ENCODE measurements around the gene RABGGTA.

Gene RABGGTA, protein sequence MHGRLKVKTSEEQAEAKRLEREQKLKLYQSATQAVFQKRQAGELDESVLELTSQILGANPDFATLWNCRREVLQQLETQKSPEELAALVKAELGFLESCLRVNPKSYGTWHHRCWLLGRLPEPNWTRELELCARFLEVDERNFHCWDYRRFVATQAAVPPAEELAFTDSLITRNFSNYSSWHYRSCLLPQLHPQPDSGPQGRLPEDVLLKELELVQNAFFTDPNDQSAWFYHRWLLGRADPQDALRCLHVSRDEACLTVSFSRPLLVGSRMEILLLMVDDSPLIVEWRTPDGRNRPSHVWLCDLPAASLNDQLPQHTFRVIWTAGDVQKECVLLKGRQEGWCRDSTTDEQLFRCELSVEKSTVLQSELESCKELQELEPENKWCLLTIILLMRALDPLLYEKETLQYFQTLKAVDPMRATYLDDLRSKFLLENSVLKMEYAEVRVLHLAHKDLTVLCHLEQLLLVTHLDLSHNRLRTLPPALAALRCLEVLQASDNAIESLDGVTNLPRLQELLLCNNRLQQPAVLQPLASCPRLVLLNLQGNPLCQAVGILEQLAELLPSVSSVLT

DNA sequence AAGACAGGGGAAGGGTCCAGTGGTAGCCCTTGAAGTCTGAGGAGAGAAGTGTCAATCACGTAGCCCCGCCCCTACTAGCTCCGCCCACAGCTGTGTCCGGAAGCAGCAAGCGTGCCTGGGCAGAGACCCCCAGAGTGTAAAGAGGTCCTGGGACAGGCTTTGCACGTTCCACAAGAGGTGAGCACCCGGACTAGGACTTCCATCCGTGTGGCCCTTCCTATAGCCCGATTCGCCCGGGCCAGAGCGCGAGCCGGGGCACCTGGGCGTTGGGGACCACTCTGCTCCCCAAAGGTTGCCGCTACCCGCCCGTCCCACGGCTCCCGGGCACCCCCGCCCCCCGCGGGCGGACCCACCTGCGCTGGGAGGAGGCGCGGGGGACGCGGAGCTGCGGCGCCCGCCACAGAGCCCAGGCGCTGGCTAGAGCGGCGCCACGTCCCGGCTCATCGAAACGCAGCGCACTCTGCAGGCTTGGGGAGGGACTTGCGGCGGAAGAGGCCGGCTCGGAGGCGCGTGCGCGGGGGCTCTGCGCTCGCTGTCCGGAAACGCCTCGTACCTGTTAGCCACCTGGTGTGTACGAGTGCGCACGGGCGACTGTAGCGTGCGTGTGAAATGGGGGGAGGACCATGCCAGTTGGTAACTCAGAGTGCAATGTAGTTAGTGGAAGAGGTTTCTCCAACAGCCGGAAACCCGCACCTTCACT is at the start of gene RABGGTA:
TSS of gene RABGGTA (minus strand) at position 464 of the 700 bp plus-strand sequence. CDS start 482 bp downstream, outside the sequence.
- DNase-seq: peak; percentile 84

DNA sequence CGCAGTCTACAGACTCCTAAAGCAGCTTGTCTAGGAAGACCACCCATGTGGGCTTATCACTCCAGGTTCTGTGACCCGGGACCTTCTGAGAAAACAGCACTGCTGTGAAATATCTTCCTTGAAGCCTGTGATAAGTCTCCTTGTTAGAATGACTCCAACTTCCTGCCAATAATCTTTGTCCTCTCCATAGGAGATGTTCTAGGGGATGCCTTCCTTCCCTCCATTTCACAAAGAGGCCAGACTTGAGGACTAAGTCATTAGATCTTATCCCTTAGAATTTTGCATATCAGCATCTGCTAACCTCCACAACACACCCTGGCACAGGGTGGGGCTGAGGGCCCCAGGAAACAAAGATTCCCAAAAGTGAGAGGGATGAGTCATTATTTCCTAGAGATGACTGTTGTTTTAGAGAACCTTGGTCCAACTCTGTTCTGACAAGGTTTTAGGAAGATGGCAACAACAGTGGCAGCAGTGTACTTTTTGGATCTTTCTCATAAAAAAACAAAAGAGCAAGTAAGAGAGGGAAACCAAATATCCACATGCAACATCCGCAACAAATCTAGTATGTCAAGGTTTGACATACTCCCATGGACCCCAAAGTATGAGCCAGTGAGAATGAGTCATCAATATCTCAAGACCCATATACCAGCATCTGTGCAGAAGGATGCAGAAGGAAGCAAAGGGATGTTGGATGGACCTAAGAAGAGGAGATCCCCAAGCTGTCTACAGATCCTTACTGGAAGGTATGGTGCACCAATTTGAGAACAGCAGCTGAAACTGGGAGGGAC is 45.9 kb upstream of the RABGGTA start:
- peak; percentile 30 for DNase-seq

DNA sequence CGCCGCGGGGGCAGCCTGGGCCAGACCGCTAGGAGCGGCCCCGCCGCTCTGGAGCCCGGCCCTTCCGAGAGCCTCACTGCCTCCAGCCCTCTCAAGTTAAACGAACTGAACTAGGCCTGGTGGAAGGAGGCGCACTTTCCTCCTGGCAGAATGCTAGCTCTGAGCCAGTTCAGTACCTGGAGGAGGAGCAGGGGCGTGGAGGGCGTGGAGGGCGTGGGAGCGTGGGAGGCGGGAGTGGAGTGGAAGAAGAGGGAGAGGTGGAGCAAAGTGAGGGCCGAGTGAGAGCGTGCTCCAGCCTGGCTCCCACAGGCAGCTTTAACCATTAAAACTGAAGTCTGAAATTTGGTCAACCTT is 45.2 kb upstream of the RABGGTA start:
- DNase-seq: no peak

DNA sequence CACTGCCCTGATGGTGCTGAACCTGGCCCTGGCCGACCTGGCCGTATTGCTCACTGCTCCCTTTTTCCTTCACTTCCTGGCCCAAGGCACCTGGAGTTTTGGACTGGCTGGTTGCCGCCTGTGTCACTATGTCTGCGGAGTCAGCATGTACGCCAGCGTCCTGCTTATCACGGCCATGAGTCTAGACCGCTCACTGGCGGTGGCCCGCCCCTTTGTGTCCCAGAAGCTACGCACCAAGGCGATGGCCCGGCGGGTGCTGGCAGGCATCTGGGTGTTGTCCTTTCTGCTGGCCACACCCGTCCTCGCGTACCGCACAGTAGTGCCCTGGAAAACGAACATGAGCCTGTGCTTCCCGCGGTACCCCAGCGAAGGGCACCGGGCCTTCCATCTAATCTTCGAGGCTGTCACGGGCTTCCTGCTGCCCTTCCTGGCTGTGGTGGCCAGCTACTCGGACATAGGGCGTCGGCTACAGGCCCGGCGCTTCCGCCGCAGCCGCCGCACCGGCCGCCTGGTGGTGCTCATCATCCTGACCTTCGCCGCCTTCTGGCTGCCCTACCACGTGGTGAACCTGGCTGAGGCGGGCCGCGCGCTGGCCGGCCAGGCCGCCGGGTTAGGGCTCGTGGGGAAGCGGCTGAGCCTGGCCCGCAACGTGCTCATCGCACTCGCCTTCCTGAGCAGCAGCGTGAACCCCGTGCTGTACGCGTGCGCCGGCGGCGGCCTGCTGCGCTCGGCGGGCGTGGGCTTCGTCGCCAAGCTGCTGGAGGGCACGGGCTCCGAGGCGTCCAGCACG is 44.6 kb upstream of the RABGGTA start:
- DNase-seq: no peak

DNA sequence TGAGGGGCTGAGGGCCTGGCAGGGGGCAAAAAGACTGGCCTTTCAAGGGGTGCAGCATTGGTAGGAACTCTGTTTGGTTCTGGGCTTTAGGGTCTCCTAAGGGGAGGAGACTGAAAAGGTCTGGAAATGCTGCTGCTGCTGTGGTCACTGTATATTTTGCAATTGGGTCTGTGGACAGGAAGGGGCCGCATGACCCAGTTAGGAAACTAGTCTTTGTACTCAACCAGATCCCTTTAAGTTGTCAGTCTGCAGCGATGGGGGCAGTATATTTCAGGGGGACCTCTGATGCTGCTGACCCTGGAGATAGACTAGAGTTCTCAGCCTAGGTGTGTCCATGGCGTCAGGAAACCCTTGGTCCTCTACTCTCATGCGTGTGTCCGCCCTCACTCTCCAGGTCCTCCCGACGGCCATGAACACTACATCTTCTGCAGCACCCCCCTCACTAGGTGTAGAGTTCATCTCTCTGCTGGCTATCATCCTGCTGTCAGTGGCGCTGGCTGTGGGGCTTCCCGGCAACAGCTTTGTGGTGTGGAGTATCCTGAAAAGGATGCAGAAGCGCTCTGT is 43.9 kb upstream of the RABGGTA start:
- DNase-seq: no peak

DNA sequence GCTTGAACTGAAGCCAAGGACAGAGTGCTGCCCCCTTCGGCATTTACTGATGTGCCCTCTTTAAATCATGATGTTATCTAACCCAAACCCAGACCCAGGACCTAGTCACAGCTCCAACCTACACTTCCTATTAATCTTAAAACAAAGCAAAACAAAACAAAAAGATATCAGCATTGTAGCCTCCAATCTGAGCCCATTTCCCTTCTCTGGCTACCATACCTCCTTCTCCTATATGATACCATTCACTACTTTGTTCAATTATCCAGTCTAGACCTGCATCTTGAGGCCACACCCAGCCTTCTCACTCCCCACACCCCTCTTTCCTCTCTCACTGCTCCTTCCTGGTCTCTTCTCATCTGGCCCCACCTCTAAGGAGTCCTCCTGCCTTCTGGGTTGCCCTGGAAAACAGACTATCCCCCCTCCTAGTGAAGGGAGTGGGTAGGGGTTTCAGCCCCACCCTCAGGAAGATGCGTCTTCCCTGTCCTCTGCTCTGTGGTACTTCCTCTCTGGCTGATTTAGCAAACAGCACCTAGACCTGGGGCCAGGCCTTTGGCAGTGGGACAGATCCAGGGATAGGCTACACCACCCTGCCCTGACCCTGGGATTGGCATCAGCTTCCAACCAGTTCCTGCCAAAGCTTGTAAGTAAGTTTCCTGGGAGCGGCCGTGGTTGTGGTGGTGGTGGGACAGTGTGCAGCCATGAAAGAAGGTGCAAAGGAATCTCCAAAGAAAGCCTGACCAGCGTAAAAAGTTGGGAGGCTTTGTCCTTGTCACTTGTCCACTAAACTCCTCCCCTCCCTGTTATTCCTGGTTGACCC is 43.2 kb upstream of the RABGGTA start:
- no peak for DNase-seq

DNA sequence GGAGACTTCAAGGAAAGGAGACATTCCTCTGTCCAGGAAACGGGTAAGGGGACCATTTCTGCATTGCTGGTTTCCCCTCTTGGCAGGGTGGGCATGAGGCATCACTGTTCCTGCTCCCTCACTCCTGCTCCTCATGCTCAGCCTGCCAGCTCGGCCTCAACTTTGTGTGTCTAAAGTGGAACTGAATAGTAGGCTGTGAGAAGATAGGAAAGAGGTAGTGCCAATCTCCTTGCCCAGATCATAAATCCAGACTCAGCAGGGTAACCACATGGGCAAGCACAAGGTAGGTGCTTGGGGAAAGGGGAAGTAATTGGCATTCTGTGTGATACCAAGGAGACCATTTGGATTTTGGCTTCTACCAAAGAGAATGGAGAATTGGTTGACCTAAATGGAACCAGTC is 42.5 kb upstream of the RABGGTA start:
- DNase-seq: no peak

DNA sequence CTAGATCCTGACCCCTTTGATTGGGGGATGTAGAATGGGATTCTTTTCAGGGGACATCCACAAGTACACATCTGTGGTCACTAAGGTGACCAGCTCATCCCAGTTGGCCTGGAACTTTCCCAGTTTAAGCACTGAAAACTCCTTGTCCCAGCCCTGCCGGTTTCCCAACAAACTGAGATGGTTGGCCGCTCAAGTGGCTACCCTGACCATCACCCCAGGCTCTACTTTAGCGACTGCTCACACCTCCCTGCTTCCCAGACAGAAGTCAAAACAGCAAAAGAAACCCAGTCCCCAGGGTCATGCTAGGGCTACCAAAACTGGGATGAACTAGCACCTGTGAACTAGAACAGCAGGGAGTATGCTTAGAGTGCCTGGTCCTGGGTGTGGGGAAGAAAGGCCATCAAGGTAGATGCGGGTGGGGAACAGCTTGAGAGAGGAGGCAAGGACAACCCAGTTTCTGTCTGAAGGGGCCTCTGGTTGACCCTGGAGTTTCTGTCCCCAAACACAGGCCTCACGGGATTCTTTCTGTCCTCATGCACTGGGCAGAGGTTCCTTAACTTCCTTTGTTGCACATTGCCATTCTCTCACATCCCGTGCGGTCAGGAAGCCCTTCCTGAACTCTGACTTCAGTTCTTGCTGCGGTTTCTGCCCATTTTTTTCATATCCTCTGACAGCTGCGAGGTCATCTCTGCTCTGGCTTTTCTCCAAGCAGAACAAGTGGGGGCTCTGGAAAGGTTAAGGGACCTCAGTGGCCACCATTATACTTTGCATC is 41.5 kb upstream of the RABGGTA start:
- DNase-seq: no peak

DNA sequence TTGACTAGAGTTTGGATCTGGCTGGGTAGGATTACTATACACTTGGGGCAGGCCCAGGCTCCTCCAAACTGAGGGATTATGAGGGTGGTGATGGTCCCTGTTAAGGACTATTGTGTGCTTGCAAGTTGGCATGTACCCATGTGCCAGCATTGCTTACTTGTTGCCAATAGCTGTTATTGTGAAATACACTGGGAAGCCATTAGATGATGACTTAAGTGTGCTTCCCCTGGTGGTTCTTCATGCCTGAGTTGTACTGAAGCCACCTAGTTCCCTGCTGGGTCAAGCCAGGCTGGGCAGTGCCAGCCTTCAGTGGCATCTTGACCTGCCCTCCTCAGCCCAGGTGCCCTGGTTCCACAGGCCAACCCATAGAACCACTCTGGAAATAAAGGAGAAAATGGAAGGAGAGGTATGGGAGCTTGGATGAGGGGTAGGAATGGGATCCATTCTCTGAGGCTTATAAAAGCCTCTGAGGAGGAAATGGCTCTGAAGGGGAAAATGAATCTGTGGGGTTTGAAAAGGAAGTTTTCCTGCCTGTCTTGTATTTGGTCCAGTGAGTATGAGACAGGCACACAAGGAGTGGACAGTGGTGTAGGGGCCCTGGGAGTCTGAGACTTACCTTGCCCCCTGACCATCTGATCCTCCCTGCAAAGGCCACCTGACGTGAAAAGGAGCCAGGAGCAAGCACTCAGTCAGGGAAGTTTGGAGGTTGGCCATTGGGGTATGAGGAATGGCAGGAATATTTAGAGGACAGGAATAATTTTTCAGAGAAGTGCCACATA is 40.6 kb upstream of the RABGGTA start:
- no peak for DNase-seq

DNA sequence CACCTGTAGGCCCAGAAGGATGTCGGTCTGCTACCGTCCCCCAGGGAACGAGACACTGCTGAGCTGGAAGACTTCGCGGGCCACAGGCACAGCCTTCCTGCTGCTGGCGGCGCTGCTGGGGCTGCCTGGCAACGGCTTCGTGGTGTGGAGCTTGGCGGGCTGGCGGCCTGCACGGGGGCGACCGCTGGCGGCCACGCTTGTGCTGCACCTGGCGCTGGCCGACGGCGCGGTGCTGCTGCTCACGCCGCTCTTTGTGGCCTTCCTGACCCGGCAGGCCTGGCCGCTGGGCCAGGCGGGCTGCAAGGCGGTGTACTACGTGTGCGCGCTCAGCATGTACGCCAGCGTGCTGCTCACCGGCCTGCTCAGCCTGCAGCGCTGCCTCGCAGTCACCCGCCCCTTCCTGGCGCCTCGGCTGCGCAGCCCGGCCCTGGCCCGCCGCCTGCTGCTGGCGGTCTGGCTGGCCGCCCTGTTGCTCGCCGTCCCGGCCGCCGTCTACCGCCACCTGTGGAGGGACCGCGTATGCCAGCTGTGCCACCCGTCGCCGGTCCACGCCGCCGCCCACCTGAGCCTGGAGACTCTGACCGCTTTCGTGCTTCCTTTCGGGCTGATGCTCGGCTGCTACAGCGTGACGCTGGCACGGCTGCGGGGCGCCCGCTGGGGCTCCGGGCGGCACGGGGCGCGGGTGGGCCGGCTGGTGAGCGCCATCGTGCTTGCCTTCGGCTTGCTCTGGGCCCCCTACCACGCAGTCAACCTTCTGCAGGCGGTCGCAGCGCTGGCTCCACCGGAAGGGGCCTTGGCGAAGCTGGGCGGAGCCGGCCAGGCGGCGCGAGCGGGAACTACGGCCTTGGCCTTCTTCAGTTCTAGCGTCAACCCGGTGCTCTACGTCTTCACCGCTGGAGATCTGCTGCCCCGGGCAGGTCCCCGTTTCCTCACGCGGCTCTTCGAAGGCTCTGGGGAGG is 39.5 kb upstream of the RABGGTA start, which contains the start of gene LTB4R:
TSS of gene LTB4R (plus strand) at position 857 of the 959 bp plus-strand sequence. CDS start 4,150 bp downstream, outside the sequence.
- DNase-seq: peak; percentile 66

DNA sequence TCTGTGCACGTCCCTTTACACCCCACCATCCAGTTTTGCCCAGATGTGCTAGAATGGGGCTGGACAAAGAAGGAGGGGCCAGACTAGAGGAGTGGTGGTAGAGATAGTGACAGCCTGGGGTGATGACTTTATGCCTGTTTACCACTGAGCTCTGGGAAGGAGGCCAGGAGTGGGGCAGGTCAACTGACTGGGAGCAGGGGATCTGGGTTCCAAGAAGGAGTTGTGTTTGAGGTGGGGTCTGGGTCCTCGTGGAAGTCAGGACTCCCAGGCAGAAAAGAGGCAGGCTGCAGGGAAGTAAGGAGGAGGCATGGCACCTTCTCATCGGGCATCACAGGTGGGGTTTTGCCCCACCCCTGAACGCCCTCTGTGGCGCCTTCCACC is 38.9 kb upstream of the RABGGTA start:
- no peak for DNase-seq

DNA sequence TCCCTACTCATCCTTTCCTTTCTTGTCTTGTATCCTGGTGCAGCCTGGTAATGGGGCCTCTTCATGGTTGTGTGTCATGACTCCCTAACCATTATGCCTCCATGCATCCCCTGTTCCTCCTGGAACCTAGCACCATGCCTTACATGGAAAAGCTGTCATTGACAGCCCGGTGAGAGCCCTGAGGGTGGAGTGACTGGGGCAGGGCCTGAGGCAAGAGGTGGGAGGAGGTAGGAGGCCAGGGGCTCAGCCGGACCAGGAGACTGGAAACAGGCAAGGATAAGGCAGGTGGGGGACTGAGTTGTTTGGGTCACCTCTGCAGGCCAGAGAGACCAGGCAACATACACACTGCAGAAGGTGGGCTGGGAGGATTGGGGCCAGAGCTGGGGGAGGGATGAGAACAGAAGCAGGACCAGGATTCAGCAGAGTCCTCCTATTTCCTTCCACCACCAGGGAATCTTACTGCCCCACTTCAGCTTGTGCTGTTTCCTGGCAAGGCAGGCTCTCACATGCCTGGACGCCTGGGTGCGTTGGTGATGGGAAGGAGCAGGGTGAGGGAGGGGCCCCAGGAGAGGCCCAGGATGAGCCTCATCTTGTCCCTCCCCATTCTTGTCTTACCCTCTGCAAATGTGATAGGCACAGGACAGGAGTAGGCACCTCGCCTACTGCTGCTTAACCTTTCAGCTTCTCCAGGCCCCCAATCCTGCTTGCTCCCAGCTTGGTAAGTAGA is 38.3 kb upstream of the RABGGTA start, which contains the start of gene LTB4R2:
TSS of gene LTB4R2 (plus strand) at position 603 of the 727 bp plus-strand sequence. CDS start 525 bp downstream, outside the sequence.
- DNase-seq: no peak

DNA sequence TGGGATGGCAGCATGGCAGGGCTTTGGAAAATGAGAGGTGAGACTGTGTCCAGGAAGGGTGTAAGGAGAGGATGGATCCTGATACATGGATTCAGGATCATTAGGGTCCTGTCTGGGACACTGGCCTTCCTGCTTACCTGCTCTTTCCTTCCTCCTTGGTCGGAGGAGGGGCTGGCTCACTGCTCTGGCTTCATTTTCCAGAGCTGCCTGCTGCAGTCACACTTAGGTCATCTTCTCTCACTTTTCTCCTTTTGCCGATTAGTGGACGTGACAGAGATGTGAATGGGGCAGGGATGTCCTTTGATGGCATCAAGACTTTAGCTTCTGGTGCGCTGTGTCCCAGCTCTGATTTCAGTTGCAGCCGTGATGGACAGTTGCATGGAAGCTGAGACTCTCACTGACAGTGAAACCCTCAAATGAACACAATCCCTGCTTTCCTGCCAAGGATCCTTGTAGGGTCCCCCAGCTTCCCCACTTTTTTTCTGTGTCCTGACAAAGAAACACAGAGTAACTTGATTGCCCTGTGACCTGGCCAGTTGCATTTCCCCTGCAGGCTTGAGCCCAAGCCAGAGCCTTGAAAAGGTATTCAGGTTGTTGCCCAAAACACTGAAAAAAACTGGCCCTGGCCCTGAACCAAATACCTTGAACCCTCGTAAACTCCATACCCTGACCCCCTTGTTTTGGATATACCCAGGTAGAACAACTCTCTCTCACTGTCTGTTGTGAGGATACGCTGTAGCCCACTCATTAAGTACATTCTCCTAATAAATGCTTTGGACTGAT is 37.1 kb upstream of the RABGGTA start:
- no peak for DNase-seq

DNA sequence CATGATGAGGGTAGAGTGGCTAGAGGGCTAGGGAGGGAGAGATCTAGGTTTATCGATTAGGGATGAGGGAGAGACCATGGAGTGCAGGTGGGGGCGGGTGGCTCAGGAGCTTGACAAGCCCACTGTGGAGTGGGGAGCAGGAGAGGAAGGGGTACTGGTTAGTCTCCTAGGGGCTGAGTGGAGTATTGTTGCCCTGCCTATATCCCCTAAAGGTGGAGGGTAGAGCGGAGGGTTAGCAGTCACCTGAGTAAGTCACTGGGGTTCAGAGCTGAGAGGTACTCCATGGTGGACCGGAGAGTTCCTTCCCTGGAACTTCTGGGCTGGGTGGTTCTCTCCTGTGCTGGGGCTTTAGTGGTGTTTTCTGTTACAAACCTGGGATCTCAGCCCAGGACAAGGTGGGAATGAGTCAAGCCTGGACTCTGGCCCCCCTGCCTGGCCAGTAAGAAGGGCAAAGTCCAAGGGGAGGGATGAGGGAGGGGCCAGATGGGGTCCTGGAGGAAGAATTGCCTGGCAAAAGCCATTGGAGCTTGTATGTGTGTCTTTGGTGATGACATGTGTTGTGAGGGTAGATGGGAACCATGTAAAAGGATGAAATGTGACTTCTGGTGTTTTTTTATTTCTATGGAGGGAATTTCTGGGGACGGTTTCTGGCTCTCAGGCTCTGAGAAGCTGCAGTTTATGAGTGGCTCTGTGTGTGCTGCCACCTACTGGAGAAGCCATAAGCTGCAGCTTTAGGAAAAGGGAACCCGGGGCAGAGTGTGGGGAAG is 36.4 kb upstream of the RABGGTA start, which contains the start of gene CIDEB:
TSS of gene CIDEB (minus strand) at position 403 of the 767 bp plus-strand sequence. CDS start at position 284, 119 bp downstream.
- DNase-seq: peak; percentile 44

DNA sequence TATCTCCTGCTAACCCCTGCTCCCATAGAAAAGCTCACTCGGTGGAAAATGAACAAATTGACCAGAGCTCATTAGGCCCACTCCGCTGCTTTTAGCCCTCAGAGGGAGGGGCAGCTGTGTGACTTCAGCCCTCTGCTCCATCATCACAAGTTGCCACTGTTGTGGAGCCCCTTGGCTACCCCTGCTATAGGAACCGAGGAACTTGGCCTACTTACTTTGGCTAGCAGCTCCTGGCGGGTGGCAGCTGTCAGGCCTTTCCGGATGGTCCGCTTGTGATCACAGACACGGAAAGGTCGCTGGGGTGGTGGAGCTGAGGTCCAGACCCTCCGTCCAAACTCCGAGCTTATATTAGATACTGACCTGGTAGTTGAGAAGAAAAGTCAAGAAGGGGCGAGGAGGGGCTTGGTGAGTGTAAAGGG is 35.8 kb upstream of the RABGGTA start:
- DNase-seq: no peak
